Pancreas (tissue), 10 donors: ENCODE data around the gene NCBP2L. TPM values are rescaled to one million over a fixed set of nuclear protein-coding genes. Genes with fewer than 3 reads are reported as not detected.

ENCODE experiments used
- ATAC-seq, 4 donors: fragments of 200-7000 bp; cut with Tn5 transposase; one replicate each; pipeline versions ENCODE4 v1.8.0 to v1.9.1; 2020; ENCODE audit warnings: mild to moderate bottlenecking in 4 of 4, moderate library complexity in 4 of 4
- DNase-seq, 6 donors: peaks; one replicate each; pipeline ENCODE4 v3.0.0-alpha.2; 2020
- FAIRE-seq: peaks from 2 replicates; lab custom pipeline; 2012; peaks lifted over from hg19 to GRCh38; lab: Jason Lieb, UNC
- H3K27ac ChIP-seq, 4 donors: fragments of 200-600 bp; sonication (generic); 1 replicate in 3 of 4; 2 replicates in 1 of 4; pipeline versions ENCODE4 v1.5.0 to v1.8.0; 2020
- H3K27me3 ChIP-seq, 4 donors: fragments of 200-600 bp; one replicate each; pipeline ENCODE4 v1.8.0; 2021
- H3K36me3 ChIP-seq, 3 donors: fragments of 200-600 bp; sonication (generic) in 1 of 3; one replicate each; pipeline versions ENCODE4 v1.5.0 to v1.8.0; 2020 to 2021
- H3K4me1 ChIP-seq, 3 donors: fragments of 200-600 bp; one replicate each; pipeline ENCODE4 v1.8.0; 2021
- H3K4me3 ChIP-seq, 4 donors: fragments of 200-600 bp; sonication (generic) in 2 of 4; one replicate each; pipeline versions ENCODE4 v1.5.0 to v1.8.0; 2020 to 2021
- H3K9me3 ChIP-seq, 4 donors: fragments of 200-600 bp; one replicate each; pipeline ENCODE4 v1.8.0; 2021
- CTCF ChIP-seq, 4 donors: fragments of 200-600 bp; sonication (generic) in 3 of 4; IDR thresholded peaks; one replicate each; pipeline versions ENCODE4 v1.5.0 to v1.8.0; 2021; ENCODE audit warnings: antibody characterized with exemption in 4 of 4
- WGBS, 2 donors: extraction: QIAGEN DNeasy Blood & Tissue Kit; methylation state at CpG; one replicate each; pipeline ENCODE4 v1.1.7; 2013; 5-methylcytosine and 5-hydroxymethylcytosine counted together
- intact Hi-C, 3 donors: fragments of 100-400 bp; cut with DNase I; formaldehyde crosslinking; loops; one replicate each; pipeline versions ENCODE4 v1.11.1 to v1.14.2; 2022
- polyA plus RNA-seq, 2 donors: library from polyadenylated mRNA; stranded (reverse); fragments of 200-250 nt; gene quantifications; one replicate each; pipeline ENCODE4 v1.2.3, GENCODE V29; 2013
- total RNA-seq, 6 donors: library from RNA; stranded (reverse); fragmentation: NEBNext Ultra II Directional in 4 of 6; extraction: Animal tissue kit (Norgen Biotek cat#: 25700) in 4 of 6; gene quantifications; one replicate each; pipeline versions ENCODE4 v1.2.1 to v1.2.4, GENCODE V29; 2021 to 2023
- donor health status: healthy with polysubstance abuse.
- donor health status: DM: no; HTN: no; CAD: no; lungs with moderate emphysema.
- donor health status: DM: no; HTN: no; CAD: no.
- donor health status: control.
- donor health status: control.
- donor health status: Bipolar disorder and iron deficiency.
- donor health status: DM: yes; HTN: yes; CAD: no.
- donor health status: DM: no; HTN: no; CAD: no.
- donor health status: DM: no; HTN: no; CAD: no.
- donor health status: DM: yes; HTN: yes; CAD: no.

Gene NCBP2L
- total and polyA plus RNA-seq, 8 donors: 0.11 to 0.38 (median 0.20) TPM; not detected in 3

- Histone ChIP-seq H3K9me3 (no peaks in the 10 kb centered on the region), H3K27ac (peak overlapping the region in 3 of 4 donors; percentile 16 to 77 (median 53)), H3K4me3 (no peak overlapping the region), H3K36me3 (no peaks in the 10 kb centered on the region), H3K27me3 (peaks cover 0 to 4% (median 0%) of the 10 kb centered on the region in 4 donors), H3K4me1 (peaks cover 20 to 40% (median 25%) of the 10 kb centered on the region in 3 donors)
- FAIRE-seq: no peak
- no peak for TF ChIP-seq CTCF (IDR thresholded peaks at IDR 0.05)
- peak in 1 of 6 donors; percentile 38 for DNase-seq
- 21 to 42% methylated on average over 9 of the region's 9 CpGs for WGBS, 2 donors
- ATAC-seq: peak; percentile 27 to 46 (median 43)
- intact Hi-C loops: no loop called here
Observed at GRCh38 chrX:107730991-107731766, 46.4 kb upstream of the NCBP2L start.

GRCh38 chrX:107731831-107732502 lies 45.6 kb upstream of the NCBP2L start:
- Histone ChIP-seq H3K27me3 (peaks cover 0 to 4% (median 0%) of the 10 kb centered on the region in 4 donors), H3K9me3 (no peaks in the 10 kb centered on the region), H3K4me1 (peaks cover 16 to 38% (median 17%) of the 10 kb centered on the region in 3 donors), H3K27ac (peak overlapping the region in 3 of 4 donors; percentile 16 to 77 (median 53)), H3K36me3 (no peaks in the 10 kb centered on the region), H3K4me3 (no peak overlapping the region)
- FAIRE-seq: no peak
- no peak for TF ChIP-seq CTCF (IDR thresholded peaks at IDR 0.05)
- peak; percentile 84 to 91 (median 88) for ATAC-seq
- peak; percentile 85 to 94 (median 93) for DNase-seq
- 7 to 17% methylated on average over 7 of the region's 7 CpGs for WGBS, 2 donors
- intact Hi-C loops: no loop called here

- Histone ChIP-seq H3K36me3 (no peaks in the 10 kb centered on the region), H3K27me3 (no peaks in the 10 kb centered on the region), H3K27ac (no peak overlapping the region), H3K4me3 (no peak overlapping the region), H3K9me3 (no peaks in the 10 kb centered on the region), H3K4me1 (peaks cover 11 to 34% (median 12%) of the 10 kb centered on the region in 3 donors)
- TF ChIP-seq CTCF (IDR thresholded peaks at IDR 0.05): no peak
- intact Hi-C loops: no loop called here
- FAIRE-seq (no peak), ATAC-seq (no peak), DNase-seq (no peak)
- 75 to 80% methylated on average over 4 of the region's 4 CpGs for WGBS, 2 donors
Observed at GRCh38 chrX:107733686-107734085, 43.8 kb upstream of the NCBP2L start.

- FAIRE-seq: no peak
- 34 to 54% methylated on average over 3 of the region's 3 CpGs for WGBS, 2 donors
- H3K36me3 ChIP-seq: no peaks in the 10 kb centered on the region
- H3K9me3 ChIP-seq: no peaks in the 10 kb centered on the region
- H3K27ac ChIP-seq: peak overlapping the region in 1 of 4 donors; percentile 4
- no peak for ATAC-seq
- intact Hi-C loops: no loop called here
- H3K4me1 ChIP-seq: peaks cover 8 to 24% (median 11%) of the 10 kb centered on the region in 3 donors
- DNase-seq: no peak
- H3K27me3 ChIP-seq: no peaks in the 10 kb centered on the region
- no peak overlapping the region for H3K4me3 ChIP-seq
- TF ChIP-seq CTCF (IDR thresholded peaks at IDR 0.05): no peak
Observed at GRCh38 chrX:107734646-107735045, 42.9 kb upstream of the NCBP2L start.
